ENCODE data around the gene POTEG.
"Not testable (repeated sequence)": the region's sequence is repeated elsewhere in the genome, so short reads cannot be mapped to it uniquely, and the experiment has no call there.

Gene POTEG

DNA sequence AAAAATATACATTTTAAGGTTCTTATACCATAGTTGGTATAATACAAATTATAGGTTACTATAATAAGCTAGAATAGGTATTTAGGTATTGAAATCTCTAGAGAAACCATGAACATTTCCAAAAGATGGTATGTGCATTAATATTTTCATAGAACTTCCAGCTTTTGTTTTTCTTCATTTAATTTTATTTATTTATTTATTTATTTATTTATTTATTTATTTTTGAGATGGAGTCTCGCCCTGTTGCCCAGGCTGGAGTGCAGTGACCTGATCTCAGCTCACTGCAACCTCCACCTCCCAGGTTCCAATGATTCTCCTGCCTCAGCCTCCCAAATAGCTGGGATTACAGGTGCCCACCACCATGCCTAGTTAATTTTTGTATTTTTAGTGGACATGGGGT is 54.0 kb downstream of the POTEG start:
- DNase-seq (ENCODE audit: low spot score); FAIRE-seq: not testable (repeated sequence)

DNA sequence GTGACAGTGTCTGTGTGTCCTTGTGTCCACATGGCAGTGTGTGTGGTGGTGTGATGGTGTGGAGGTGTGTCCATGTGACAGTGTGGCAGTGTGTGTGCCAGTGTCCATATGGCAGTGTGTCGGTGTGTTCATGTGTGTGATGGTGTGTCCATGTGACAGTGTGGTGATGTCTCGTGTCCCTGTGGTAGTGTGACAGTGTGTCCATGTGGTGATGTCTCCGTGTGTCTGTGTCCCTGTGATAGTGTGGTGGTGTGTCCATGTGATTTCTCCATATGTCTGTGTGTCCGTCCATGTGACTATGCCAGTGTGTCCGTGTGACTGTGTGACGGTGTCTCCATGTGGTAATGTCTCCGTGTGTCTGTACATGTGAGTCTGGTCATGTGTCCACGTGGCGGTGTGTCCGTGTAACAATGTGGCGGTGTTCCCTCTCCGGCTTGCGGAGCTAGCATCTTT is 59.7 kb downstream of the POTEG start:
- not testable (repeated sequence) for FAIRE-seq; DNase-seq (ENCODE audit: low spot score)

GRCh38 chr14:19372813-19373500 is 61.2 kb downstream of the POTEG start:
- not testable (repeated sequence) for FAIRE-seq; DNase-seq (ENCODE audit: low spot score)

DNA sequence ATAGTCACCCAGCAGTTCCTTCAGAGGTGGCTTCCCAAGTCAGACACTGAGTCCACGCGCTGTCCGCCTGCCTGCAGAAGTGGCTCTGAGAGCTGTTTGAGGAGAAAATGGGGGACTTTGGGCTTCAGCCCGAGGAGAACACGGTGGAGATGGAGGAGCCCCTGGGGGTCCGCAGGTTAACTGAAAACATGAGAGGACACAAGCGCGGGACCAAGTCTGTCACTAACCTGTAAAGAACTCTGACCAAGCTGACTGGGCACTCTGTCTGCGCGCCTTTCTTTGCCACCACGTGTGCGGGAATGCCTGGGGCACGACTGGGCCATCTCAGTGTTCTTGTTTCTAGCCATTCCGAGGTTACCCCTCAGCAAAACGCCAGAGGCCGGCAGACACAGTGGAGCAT is 62.4 kb downstream of the POTEG start:
- not testable (repeated sequence) for FAIRE-seq; DNase-seq (ENCODE audit: low spot score)

DNA sequence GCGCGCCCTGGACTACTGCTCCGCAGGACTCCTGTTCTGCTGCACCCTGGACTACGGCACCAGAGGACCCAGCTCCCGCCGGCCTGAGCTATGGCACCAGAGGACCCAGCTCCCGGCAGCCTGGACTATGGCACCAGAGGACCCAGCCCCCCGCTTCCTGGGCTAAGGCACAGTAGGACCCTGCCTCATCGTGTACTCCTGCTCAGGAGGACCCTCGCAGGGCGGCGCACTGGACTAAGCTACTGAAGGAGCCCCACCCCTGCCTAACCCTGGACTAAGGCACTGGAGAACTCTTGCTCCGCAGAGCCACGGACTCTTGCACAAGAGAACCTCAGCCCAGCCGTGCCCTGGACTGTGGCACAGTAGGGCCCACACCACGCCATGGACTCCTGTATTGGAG is 71.3 kb downstream of the POTEG start:
- not testable (repeated sequence) for FAIRE-seq

GRCh38 chr14:19362323-19362722 is 71.8 kb downstream of the POTEG start:
- DNase-seq (ENCODE audit: low spot score); FAIRE-seq: not testable (repeated sequence)

More for the DNA sequence above, 71.3 kb downstream of the POTEG start:
- not testable (repeated sequence) for DNase-seq (ENCODE audit: low spot score)

GRCh38 chr14:19361636-19362253 is 72.4 kb downstream of the POTEG start:
- not testable (repeated sequence) for FAIRE-seq; DNase-seq (ENCODE audit: low spot score)

DNA sequence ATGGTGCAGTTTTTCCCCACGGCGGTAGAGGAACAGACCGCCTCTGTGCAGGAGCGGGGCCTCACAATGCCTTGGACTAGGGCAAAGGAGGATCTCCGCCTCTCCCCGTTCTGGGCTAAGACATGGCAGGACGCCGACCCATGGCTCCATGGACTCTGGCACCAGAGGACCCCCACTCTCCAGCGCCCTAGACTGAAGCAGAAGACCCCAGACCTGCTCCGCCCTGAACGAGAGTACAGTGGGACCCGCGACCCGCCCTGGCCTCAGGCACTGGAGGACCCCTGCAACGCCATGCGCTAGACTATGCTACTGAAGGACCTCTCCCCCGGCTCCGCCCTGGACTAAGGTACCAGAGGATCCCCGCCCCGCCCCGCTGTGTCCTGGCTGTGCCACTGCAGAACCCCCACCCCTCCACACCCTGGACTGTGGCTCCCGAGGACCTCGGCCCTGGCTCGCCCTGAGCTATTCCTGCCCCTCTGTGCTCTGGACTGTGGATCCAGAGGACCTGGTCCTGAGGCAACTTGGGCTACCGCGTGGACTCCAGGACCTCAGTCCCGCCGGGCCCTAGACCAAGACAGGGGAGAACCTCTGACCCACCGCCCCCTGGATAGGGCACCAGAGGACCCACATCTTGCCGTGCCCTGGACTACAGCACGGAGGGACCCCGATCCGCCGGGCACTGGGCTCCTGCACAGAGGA is 73.1 kb downstream of the POTEG start:
- DNase-seq (ENCODE audit: low spot score); FAIRE-seq: not testable (repeated sequence)
